ENCODE measurements around the gene TMEM52B.
A peak's percentile ranks its signal among the peaks of the same experiment; 100 is the strongest.
"Not testable (repeated sequence)": the region's sequence is repeated elsewhere in the genome, so short reads cannot be mapped to it uniquely, and the experiment has no call there.

TMEM52B gene

GRCh38 chr12:10211940-10212738, 33.3 kb downstream of the TMEM52B start:
- peak; percentile 32 for DNase-seq

GRCh38 chr12:10212739-10213131, 33.9 kb downstream of the TMEM52B start, which contains the start of gene GABARAPL1:
Gene GABARAPL1 (plus strand): TSS chr12:10212877. CDS start chr12:10213130, 253 bp downstream.
- DNase-seq, result peak; percentile 11

GRCh38 chr12:10213168-10214135, 34.6 kb downstream of the TMEM52B start:
- no peak for DNase-seq

- DNase-seq, result no peak
Measured at GRCh38 chr12:10214136-10214894, 35.5 kb downstream of the TMEM52B start.

- DNase-seq, result no peak
Measured at GRCh38 chr12:10214895-10215267, 36.0 kb downstream of the TMEM52B start.

GRCh38 chr12:10215436-10215835, 36.6 kb downstream of the TMEM52B start:
- DNase-seq, result no peak

- DNase-seq, result not testable (repeated sequence)
Measured at GRCh38 chr12:10215946-10216345, 37.1 kb downstream of the TMEM52B start.

- no peak for DNase-seq
Measured at GRCh38 chr12:10218021-10218420, 39.2 kb downstream of the TMEM52B start.

- no peak for DNase-seq
Measured at GRCh38 chr12:10220398-10221077, 41.7 kb downstream of the TMEM52B start.

- DNase-seq, result no peak
Measured at GRCh38 chr12:10221846-10222245, 43.0 kb downstream of the TMEM52B start.

GRCh38 chr12:10223208-10223607, 44.4 kb downstream of the TMEM52B start:
- DNase-seq, result no peak

GRCh38 chr12:10225426-10225825, 46.6 kb downstream of the TMEM52B start:
- not testable (repeated sequence) for DNase-seq

GRCh38 chr12:10226086-10226485, 47.3 kb downstream of the TMEM52B start:
- DNase-seq, result no peak

- no peak for DNase-seq
Measured at GRCh38 chr12:10226731-10227130, 47.9 kb downstream of the TMEM52B start.

GRCh38 chr12:10227648-10228047, 48.8 kb downstream of the TMEM52B start:
- no peak for DNase-seq

- no peak for DNase-seq
Measured at GRCh38 chr12:10234562-10234961, 55.7 kb downstream of the TMEM52B start.

GRCh38 chr12:10235761-10236631, 57.2 kb downstream of the TMEM52B start:
- peak; percentile 18 for DNase-seq

GRCh38 chr12:10236720-10237119, 57.9 kb downstream of the TMEM52B start:
- no peak for DNase-seq

- DNase-seq, result no peak
Measured at GRCh38 chr12:10238526-10238925, 59.7 kb downstream of the TMEM52B start.

- no peak for DNase-seq
Measured at GRCh38 chr12:10241290-10241689, 62.5 kb downstream of the TMEM52B start.
